GM19468 (cell line): ENCODE results near the gene MYO7B.

Source experiments
- ATAC-seq: cut with Tn5 transposase; IDR thresholded peaks from one replicate; pipeline ENCODE4 v1.9.1; 2021; ENCODE audit warnings: mild to moderate bottlenecking, moderate library complexity, moderate number of reproducible peaks; ENCODE audit not compliant: unreplicated experiment; ENCODE audit errors: extremely low read depth

The MYO7B gene

DNA sequence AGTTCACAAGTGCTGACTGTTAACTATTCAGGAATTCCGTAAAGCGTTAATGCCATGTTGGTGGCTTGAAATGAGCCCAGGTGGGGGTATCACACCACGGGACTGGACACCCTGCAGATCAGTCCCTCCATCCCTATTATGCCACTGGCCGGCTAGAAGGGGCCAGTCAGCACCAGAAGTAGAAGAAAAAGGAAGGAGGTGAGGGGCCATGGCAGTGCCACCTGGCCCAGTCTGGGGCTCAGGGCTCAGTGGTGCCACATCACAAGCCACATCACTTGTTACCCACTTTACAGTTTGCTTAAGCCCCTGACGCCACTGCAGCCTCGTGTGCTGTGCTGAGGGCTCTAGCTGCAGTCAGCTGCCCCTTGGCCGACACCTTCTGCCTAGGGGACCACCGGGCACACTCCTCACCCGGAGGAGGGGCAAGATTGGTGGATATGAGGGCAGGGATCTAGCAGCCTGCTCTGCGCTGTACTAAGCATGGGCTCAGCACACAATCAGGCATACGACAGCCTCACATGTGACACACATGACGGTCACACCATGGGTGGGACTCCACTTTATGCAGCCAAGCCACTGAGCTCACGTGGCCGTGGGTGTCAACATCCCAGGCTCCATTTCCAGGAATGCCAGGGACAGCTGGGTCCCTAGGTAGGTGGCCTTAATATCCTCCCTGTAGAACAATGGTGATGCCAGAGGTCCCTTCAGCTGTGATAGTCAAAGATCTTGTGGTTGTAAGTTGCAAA lies 136.2 kb downstream of the MYO7B start:
- ATAC-seq, result no peak

DNA sequence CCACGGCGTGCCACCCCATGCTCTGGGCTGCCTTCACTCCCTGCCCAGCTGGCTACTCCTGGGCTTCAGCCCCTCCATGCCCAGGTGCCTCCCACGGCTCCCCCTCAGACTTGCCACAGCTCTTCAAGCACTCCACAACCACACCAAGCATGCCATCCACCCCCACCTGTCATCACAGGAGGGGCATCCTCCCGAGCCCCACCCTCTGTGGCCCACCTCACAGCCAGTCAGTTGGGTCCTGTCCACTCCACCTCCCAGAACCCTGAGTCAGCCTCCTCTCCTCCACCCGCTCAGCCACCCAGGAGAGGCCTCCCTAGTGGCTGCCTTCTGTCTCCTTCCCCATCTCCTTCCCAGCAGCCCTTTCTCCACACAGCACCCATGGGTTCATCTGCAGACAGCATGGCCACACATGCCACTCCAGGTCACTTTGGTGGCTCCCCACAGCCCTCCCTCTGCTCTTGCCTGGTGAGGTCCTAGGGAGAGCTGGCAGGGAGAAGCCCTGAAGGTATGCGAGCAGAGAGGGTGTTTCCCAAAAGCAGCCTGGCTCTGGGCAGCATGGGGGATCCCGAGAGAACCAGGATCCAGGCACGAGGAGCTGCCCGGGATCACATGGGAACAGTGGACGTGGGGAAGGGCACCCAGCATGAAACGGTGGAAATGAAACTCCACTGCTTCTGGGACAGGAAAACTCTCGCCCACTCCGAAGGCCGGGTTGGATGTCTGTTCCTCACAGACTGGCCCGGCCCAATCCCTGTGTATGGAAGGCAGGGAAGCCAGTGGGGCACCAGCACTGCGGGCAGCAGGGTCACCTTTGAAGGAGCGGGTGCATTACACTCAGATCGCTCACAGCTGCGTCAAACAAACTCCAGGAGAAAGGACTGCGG lies 137.1 kb downstream of the MYO7B start:
- ATAC-seq, result no peak

DNA sequence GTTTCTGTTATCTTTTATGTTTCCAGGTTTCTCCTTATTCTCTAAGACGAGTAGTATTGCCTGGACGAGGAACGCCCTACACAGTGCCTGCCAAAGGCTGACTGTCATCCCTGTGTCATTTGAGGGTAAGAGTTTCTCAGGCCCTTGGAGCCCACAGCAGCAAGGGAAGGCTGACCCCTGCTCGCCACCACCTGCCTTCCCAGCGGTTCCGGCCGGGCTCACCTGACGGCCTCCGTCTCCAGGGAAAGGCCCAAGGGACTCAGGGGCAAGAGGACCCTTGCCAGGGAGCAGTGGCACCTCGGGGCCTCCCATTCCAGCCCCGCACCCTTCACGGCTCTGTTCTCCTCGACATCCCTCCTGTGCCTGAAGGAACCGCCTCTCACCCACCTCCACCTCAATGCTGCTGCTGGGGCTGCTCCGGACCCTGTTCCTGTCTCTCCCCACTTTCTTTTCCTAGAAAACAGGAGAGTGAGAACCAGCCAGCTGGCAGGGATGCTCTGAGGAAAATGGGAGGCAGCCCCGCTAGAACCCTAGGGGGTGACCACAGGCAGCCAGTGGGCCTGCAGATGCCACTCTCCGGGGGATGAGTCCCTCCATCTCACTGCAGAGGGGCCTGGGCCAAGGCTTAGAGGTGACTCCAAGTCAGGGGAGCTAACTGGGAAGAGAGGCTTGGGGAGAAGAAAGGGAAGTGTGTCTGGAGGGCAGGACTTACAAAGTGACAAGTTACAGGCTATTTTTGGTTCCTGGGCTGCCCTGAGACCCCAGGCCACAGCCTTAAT lies 138.0 kb downstream of the MYO7B start:
- ATAC-seq, result no peak

DNA sequence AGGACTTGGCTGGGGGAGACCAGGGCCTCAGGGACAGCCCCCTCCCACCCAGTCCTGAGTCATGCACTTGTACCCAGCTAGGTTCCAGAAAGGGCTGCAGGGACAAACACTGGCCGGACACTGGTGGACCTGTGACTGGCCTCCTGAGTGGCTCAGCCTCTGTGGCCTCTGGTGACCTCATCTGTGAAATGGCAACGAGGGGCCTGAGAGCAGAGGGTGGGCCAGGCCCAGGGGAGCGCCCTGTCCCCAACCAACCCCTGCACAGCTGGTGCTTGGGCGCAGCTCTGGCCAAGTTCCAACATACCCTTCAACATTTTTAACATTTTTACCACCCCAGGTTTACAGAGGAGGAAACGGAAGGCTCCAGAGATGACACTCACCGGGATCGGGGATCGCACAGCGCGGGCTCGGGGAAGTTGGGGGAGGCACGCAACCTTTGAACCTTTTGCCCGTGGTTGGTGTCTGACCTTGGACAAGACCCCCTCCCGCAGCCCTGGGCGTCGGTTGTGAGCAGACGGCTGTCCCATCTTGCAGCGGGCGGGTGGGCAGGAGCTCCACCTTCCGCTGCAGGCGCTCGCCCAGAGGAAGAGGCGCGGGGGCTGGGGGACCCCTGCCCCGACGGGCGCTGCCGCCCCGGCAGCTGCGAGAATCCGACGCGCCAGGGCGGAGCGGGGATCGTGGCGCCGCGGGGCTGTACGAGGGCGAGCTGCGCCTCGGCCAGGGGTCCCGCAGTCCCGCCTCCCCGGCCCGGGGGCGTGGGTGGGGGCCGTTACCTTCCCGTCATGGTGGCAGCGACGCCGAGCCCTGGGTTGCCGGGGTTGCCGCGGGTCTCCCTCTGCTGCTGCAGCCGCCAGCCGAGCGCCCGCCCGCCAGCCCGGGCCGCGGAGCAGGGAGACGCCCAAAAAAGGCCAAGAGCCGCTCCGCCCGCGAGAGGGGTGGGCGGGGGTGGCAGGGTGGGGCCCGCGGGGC lies 139.0 kb downstream of the MYO7B start:
- ATAC-seq, result no peak

DNA sequence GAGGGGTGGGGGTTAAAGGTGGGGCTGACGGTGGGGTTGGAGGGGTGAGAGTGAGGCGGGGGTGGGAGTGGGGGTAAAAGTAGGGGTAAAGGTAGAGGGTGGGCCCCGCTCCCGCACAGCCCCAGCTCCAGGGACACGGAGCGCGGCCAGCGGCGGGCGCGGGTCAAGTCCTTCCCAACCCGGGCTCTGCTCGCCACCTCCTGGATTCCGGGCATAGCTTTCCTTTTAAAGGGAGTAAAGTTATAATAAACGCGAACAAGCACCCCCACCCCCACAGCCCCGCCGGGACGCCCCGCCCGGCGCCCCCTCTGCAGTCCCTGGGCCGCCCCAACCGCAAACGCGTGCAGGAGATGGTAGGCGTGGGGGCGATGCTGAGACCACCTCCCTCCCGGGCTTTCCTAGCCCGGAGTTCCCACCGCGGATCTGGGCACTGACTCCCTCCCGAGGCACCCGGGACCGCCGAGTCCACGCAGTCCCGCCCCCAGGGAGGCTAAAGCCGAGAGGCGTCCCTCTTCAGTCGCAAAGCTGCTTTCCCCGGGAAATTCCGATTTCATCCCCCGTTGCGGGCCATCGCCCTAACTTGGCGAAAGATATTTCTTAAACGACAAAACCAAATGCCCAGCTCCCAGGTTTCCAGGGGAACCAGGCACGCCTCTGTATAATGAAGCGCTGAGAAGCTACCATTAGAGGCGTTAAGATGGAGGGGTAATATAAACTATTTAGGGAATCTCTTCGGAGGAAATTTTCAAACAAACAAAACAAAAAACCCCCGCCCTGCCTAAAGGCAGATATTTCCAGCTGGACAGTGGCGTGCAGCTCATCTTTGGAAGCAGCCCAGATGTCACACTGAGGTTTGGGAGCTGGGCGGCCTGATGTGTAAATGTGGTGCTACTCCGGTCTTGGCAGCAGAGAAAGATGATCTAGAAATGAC lies 140.1 kb downstream of the MYO7B start, which contains the start of gene LIMS2:
Gene LIMS2 (minus strand): TSS at position 200 of the 931 bp plus-strand sequence. CDS start 506 bp downstream, outside the sequence.
- ATAC-seq, result no peak

DNA sequence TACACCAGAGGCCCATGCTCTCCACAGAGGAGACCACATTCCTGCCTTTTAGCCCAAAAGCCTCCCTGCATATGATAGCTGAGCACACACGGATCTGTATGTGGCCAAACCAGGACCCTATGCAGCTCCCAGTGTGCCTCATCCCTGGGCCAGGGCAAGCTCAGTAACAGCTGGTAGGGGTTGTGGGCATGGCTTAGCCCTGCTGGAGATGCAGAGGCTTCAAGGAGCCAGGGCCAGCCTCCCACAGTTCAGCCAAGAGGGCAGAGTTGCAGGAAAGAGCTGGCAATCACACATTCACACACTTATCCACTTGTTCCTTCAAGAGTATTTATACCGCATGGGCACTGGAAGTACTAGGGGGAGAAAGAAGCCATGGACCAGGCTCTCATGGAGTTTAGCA lies 141.4 kb downstream of the MYO7B start:
- ATAC-seq, result no peak

DNA sequence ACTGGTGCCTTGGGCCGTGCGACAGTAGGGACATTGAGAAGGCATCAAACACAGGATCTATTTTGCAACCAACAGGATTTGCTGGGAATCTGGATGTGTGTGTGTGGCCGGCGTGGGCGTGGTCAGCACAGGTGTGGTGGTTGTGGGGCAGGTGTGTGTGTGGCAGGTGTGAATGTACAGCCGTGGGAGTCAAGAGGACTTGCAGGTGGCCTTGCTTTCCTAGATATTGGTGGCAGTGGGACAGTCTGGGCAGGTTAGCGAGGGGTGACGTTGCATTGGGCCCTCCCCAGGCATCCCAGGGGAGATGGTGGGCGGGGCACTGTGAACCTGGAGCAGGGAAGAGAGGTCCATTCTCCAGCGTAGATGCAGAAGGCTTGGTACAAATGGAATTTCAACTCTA lies 143.0 kb downstream of the MYO7B start:
- ATAC-seq, result no peak

DNA sequence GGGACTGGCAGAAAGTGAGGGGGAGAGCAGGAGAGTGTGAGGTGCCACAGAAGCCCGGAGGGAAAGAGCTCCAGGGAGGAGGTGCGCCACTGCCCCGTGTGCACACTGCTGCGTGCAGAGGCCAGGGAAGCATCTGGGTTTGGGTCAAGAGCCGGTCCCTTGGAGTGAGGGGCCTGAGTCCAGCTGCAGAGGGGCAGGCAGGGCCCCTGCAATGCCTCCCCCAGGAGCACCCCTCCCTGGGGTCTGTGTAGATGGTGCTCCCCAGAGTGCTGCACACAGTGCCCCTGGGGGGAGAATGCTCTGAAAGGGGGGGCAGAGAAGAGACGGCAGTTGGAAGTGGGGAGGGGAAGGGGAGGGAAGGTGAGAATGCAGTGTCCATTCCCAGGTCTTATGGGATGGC lies 143.5 kb downstream of the MYO7B start:
- no peak for ATAC-seq

DNA sequence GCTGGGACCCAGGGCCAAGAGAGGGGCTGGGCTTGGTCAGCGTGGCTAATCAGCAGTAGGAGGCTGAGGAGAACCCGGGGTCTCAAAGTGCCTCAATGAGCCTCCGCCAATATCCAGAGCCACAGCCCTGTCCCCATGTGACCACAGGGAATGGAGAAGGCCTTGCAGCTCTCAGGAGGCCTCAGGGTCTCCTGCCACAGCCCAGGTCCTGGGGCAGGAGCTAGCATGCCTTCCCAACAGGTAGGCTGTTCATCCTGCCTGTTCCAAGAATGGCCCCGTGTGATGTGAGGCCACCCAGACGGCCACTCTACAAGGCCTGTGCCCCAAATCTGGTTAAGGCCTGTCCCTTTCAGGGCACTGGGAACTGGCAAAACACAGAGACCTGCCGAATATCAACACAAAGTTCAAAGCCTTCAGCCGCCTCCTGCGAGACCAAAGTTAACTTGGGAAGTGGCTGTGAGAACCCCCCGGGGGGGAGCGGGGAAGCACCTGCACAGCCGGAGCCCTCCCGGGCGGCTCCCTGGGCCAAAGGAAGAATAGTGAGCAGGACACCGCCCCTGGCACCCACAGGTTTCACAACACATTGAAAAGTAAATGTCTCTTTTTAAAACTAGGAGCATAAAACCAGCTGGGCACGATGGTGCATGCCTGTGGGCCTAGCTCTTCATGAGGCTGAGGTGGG lies 144.3 kb downstream of the MYO7B start:
- no peak for ATAC-seq

DNA sequence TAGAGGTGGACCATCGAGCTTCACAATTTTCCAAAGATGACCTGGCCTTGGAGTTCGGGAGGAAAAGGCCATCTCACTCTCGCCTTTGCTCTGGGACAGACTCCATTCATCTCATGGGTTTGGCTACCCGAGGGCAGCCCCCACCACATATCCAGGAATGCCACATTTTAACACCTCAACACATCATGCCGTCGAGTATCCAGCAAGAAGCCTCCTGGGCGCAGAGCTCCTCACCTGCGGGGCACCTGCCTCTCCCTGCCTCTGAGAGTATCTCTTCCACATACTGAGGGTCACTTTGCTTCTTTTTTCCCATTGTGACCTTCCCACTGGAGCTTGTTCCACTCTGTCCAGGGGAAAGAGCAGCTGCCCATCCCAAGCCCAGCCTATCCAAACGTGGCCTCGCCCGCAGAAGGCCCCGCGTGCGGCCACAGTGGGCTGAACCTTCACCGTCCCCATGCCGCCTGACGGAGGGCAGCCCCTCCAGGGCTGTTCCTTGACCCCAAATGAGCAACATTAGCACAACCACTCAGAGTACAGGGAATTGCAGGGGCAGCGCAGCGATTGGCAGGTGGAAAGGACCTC lies 145.3 kb downstream of the MYO7B start:
- ATAC-seq, result no peak

DNA sequence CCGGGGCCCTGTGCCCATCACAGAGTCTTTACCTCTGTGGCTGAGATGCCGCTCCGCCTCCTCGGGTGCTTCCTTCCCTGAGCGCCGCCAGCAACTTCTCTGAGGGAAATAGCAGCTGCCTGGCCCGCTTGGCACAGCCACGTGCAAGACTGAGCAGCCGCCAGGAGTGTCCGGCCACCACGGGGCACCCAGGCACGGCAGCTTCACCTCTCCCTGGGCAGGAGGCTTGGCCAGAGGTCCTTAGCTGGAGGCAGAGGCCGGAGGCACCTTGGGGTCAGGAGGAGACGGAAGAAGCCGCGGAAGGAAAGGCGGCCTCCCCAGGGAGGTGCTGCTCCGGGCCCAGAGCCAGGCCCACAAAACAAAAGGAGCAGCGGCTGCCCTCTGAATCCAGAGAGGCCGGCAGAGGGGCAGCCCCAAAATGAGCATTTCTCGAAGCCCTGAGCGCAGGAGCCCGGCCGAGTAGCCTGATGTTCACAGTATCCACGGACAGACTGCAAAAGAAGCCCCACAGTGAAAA lies 145.9 kb downstream of the MYO7B start:
- no peak for ATAC-seq

DNA sequence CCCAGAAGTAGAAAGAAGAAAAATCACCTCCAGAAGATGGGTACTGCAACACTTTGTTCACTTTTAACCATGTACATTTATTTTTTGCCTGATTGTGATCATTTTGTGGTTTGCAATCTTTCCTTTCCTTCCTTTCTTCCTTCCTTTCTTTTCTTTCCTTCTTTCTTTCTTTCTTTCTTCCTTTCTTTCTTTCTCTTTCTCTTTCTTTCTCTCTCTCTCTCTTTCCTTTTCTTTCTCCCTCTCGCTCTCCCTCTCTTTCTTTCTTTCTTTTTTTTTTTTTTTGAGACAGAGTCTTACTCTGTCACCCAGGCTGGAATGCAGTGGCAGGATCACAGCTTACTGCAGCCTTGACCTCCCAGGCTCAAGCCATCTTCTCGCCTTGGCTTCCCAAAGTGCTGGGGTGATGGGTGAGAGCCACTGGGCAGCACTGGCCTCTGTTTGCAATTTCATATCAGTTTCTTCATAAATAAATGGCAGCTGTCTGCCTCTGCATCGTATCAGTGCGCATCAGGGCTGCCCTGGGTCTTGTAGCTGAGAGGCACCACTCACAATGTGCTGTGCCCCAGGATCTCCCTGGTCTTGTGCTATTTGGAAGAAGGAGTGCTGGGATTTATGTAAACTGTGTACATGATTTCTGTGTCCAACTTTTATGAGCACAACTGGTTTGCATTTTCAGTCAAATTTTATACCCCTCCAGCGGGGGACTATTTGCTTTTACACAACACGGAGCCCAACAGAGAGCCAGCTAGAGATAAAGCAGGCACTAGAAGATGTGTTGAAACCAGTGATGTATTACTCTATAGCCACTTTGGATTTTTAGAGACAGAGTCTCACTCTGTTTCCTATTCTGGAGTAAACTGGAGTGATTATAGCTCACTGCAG lies 146.7 kb downstream of the MYO7B start:
- no peak for ATAC-seq

DNA sequence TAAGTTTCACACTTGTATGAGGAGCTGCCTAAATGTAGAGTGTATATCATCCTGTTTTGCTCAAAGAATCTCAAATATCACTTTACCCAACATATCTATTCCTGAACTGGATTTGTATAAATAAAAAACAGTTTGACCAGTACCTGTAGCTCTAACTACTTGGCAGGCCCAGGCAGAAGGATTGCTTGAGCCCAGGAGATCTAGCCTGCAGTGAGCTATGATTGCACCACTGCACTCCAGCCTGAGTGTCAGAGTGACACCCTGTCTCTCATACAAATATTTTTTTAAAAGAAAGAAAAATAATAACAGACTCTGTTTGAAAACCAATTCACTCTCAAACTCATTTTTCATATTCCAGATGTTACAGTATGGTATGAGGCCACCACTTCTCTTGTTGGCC lies 147.6 kb downstream of the MYO7B start:
- no peak for ATAC-seq

DNA sequence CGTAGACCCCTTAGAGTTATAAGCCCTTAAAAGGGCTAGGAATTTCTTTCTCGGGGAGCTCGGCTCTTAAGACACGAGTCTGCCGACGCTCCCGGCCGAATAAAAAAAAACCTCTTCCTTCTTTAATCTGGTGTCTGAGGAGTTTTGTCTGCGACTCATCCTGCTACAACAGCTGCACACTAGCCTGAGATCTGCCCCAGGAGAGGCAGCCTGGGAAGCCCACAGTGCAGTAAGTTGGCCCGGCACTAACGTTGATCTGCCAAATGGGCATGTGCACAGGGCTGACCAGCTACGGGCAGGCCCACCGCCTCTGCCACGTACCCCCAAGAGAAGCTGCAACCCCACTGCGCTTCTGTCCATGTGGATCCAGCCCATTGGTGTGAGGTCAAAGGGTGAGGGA lies 148.3 kb downstream of the MYO7B start:
- ATAC-seq, result no peak

DNA sequence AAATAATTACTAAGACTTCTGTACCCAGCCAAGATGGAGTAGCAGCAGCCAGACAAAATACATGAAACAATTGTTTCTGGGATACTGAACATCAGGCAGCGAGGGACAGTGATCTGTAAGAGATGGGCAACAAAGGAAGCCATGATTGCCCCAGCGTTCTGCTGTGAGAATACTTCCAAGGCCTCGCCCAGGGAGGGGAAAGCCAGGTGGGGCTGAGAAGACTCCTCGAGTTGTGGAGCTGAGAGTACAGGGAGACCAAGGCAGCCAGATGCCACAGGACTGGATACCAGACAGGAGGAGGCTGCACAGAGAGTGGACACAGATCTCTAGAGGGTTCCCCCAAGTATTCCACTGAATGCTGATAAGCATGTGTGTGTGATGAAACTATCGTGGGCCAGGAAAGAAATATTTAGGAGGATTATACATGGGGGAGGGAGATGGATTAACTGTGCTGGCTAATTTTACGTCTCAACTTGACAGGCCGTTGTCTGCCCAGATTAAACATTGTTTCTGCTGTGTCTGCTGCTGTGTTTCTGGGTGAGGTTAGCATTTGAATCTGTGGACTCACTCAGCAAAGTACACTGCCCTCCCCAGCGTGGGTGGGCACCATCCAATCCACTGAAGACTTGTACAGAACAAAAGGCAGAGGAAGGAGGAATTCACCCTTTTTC lies 150.1 kb downstream of the MYO7B start:
- no peak for ATAC-seq
